GM23338 (cell line): ENCODE data around the gene KLHL22. TPM values are rescaled to one million over a fixed set of nuclear protein-coding genes. Genes with fewer than 3 reads are reported as not detected.

ENCODE experiments used
- ATAC-seq: fragments of 200-7000 bp; cut with Tn5 transposase; 3 replicates; pipeline ENCODE4 v1.9.1; 2020
- DNase-seq: peaks from one replicate; pipeline ENCODE4 v3.0.0-alpha.2; 2015; ENCODE audit warnings: low spot score
- H2AFZ ChIP-seq: fragments of 200-600 bp; sonication (generic); 2 replicates; pipeline ENCODE4 v1.8.0; 2016; ENCODE audit warnings: antibody characterized with exemption, mild to moderate bottlenecking, moderate library complexity
- H3F3A ChIP-seq: fragments of 200-600 bp; sonication (generic); replicated peaks from 2 replicates; pipeline ENCODE4 v1.8.0; 2017; ENCODE audit warnings: antibody characterized with exemption, mixed run types, low read depth
- H3K27ac ChIP-seq: fragments of 200-600 bp; sonication (generic); 2 replicates; pipeline ENCODE4 v1.6.1; 2016; ENCODE audit warnings: low read depth
- H3K27me3 ChIP-seq: fragments of 200-600 bp; sonication (generic); 2 replicates; pipeline ENCODE4 v1.8.0; 2016; ENCODE audit warnings: mild to moderate bottlenecking, mixed run types, moderate library complexity; ENCODE audit not compliant: insufficient read depth
- H3K36me3 ChIP-seq: fragments of 200-600 bp; sonication (generic); 2 replicates; pipeline ENCODE4 v1.8.0; 2016; ENCODE audit warnings: mild to moderate bottlenecking; ENCODE audit not compliant: insufficient read depth
- H3K4me1 ChIP-seq: fragments of 200-600 bp; sonication (generic); 2 replicates; pipeline ENCODE4 v1.8.0; 2016; ENCODE audit warnings: mild to moderate bottlenecking, moderate library complexity; ENCODE audit not compliant: insufficient read depth
- H3K4me2 ChIP-seq: fragments of 200-600 bp; sonication (generic); 2 replicates; pipeline ENCODE4 v1.7.1; 2017; ENCODE audit warnings: mixed run types
- H3K4me3 ChIP-seq: fragments of 200-600 bp; sonication (generic); 2 replicates; pipeline ENCODE4 v1.6.1; 2016; ENCODE audit warnings: mixed run types
- H3K79me2 ChIP-seq: fragments of 200-600 bp; sonication (generic); replicated peaks from 2 replicates; pipeline ENCODE4 v1.8.0; 2017; ENCODE audit warnings: mild to moderate bottlenecking; ENCODE audit not compliant: insufficient read depth
- H3K9me2 ChIP-seq: fragments of 200-600 bp; sonication (generic); 2 replicates; pipeline ENCODE4 v1.8.0; 2017; ENCODE audit not compliant: insufficient read depth
- H4K20me1 ChIP-seq: fragments of 200-600 bp; sonication (generic); replicated peaks from 2 replicates; pipeline ENCODE4 v1.8.0; 2017; ENCODE audit warnings: mild to moderate bottlenecking; ENCODE audit not compliant: insufficient read depth
- H3K27ac Mint-ChIP-seq: 2 replicates; pipeline ENCODE4 v1.8.0; 2020; ENCODE audit warnings: inconsistent platforms, mild to moderate bottlenecking, moderate library complexity, mixed read lengths
- H3K27me3 Mint-ChIP-seq: 3 replicates; pipeline ENCODE4 v1.8.0; 2022; ENCODE audit warnings: low read depth, mild to moderate bottlenecking, moderate library complexity, mixed read lengths, inconsistent platforms; ENCODE audit not compliant: insufficient read depth, poor library complexity
- H3K36me3 Mint-ChIP-seq: 3 replicates; pipeline ENCODE4 v1.8.0; 2021; ENCODE audit warnings: low read depth, mild to moderate bottlenecking, inconsistent platforms, moderate library complexity, mixed read lengths
- H3K4me1 Mint-ChIP-seq: 3 replicates; pipeline ENCODE4 v1.8.0; 2020; ENCODE audit warnings: mild to moderate bottlenecking, inconsistent platforms, mixed read lengths
- H3K4me3 Mint-ChIP-seq: 3 replicates; pipeline ENCODE4 v1.8.0; 2021; ENCODE audit warnings: moderate library complexity, mild to moderate bottlenecking, inconsistent platforms, mixed read lengths
- H3K9me3 Mint-ChIP-seq: 3 replicates; pipeline ENCODE4 v1.8.0; 2020; ENCODE audit warnings: moderate library complexity, mild to moderate bottlenecking, inconsistent platforms, mixed read lengths
- CREB1 ChIP-seq: fragments of 250-450 bp; sonication (Bioruptor Pico); IDR thresholded peaks from 2 replicates; pipeline ENCODE4 v1.5.0; 2020; ENCODE audit warnings: low read depth, mild to moderate bottlenecking, moderate library complexity
- CTCF ChIP-seq, 2 experiments: fragments of 200-600 bp in 1 of 2; sonication (generic) in 1 of 2; conservative IDR thresholded peaks; 2 replicates each; pipeline versions ENCODE4 v1.5.1 to v1.6.1; 2016 to 2017; ENCODE audit warnings: antibody characterized with exemption in 2 of 2, low read depth in 2 of 2, mild to moderate bottlenecking in 2 of 2, moderate library complexity in 1 of 2
- ETS1 ChIP-seq: IDR thresholded peaks from 2 replicates; pipeline ENCODE4 v1.6.1; 2016; ENCODE audit warnings: antibody characterized with exemption
- EZH2 ChIP-seq: fragments of 200-600 bp; sonication (generic); IDR thresholded peaks from one replicate; pipeline ENCODE4 v1.8.0; 2017; ENCODE audit warnings: antibody characterized with exemption, mild to moderate bottlenecking, low read depth; ENCODE audit not compliant: unreplicated experiment
- EZH2phosphoT487 ChIP-seq: fragments of 200-600 bp; sonication (generic); IDR thresholded peaks from one replicate; pipeline ENCODE4 v1.8.1; 2018; ENCODE audit warnings: antibody characterized with exemption; ENCODE audit not compliant: unreplicated experiment
- JUNB ChIP-seq: IDR thresholded peaks from one replicate; pipeline ENCODE4 v1.6.1; 2016; ENCODE audit warnings: antibody characterized with exemption; ENCODE audit not compliant: unreplicated experiment
- NANOG ChIP-seq: IDR thresholded peaks from 2 replicates; pipeline ENCODE4 v1.6.1; 2016; ENCODE audit warnings: antibody characterized with exemption, borderline replicate concordance
- POLR2AphosphoS5 ChIP-seq: IDR thresholded peaks from 2 replicates; pipeline ENCODE4 v1.6.1; 2016; ENCODE audit warnings: antibody characterized with exemption, low read depth
- STAT1 ChIP-seq: IDR thresholded peaks from one replicate; pipeline ENCODE4 v1.6.1; 2016; ENCODE audit warnings: antibody characterized with exemption; ENCODE audit not compliant: unreplicated experiment
- ZNF114 ChIP-seq: fragments of 250-450 bp; sonication (Bioruptor Pico); IDR thresholded peaks from 2 replicates; pipeline ENCODE4 v1.5.0; 2020; ENCODE audit warnings: mild to moderate bottlenecking, moderate library complexity
- ZNF331 ChIP-seq: fragments of 250-450 bp; sonication (Bioruptor Pico); IDR thresholded peaks from 2 replicates; pipeline ENCODE4 v1.5.0; 2020; ENCODE audit warnings: low read depth, mild to moderate bottlenecking, moderate library complexity
- ZNF462 ChIP-seq: fragments of 250-450 bp; sonication (Bioruptor Pico); IDR thresholded peaks from 2 replicates; pipeline ENCODE4 v1.5.0; 2020; ENCODE audit warnings: mild to moderate bottlenecking, moderate library complexity
- polyA plus RNA-seq: library from polyadenylated mRNA; unstranded; fragments of >200 nt; fragmentation: Nextera tagmentation; extraction: Ambion mirVana; gene quantifications from 2 replicates; pipeline ENCODE4 v1.2.1, GENCODE V29; 2016
- total RNA-seq: library from RNA; depleted of rRNA; stranded (reverse); fragments of >200 nt; shearing (Covaris generic); gene quantifications from 2 replicates; pipeline ENCODE4 v1.2.3, GENCODE V29; 2014

KLHL22 gene
- total and polyA plus RNA-seq, 2 experiments from 2014 or later, result 2.4 to 16.0 TPM

GRCh38 chr22:20528405-20528978, 32.9 kb upstream of the KLHL22 start:
- Histone ChIP-seq H3K27ac (no peak overlapping the region), H3K27me3 (no peaks in the 10 kb centered on the region), H3K4me1 (peaks cover 17% of the 10 kb centered on the region), H3K79me2 (peaks cover 97% of the 10 kb centered on the region), H3K9me2 (no peaks in the 10 kb centered on the region), H2AFZ (no peak overlapping the region), H3K4me3 (no peak overlapping the region), H4K20me1 (peaks cover 11% of the 10 kb centered on the region), H3K4me2 (no peak overlapping the region), H3K36me3 (no peaks in the 10 kb centered on the region; the same call in 1 of the 2 replicates), H3F3A (no peaks in the 10 kb centered on the region)
- Mint-ChIP-seq H3K36me3 (peaks cover 26% of the 10 kb centered on the region), H3K4me3 (no peak overlapping the region), H3K27ac (no peak overlapping the region), H3K27me3 (peaks cover 3% of the 10 kb centered on the region), H3K9me3 (peaks cover 6% of the 10 kb centered on the region), H3K4me1 (peaks cover 42% of the 10 kb centered on the region)
- ATAC-seq (no peak), DNase-seq (no peak)
- TF ChIP-seq ZNF331 (CRISPR knock-in tag) (no peak), EZH2phosphoT487 (no peak), EZH2 (no peak)

- H3K9me3 Mint-ChIP-seq, result peaks cover 6% of the 10 kb centered on the region
- no peak overlapping the region for H3K27ac Mint-ChIP-seq
- Histone ChIP-seq H3K4me3 (no peak overlapping the region), H3K36me3 (no peaks in the 10 kb centered on the region; the same call in 1 of the 2 replicates), H3K79me2 (peaks cover 99% of the 10 kb centered on the region), H3K4me1 (peaks cover 17% of the 10 kb centered on the region), H3F3A (no peaks in the 10 kb centered on the region), H2AFZ (no peak overlapping the region), H3K4me2 (no peak overlapping the region), H3K9me2 (no peaks in the 10 kb centered on the region), H3K27ac (peak overlapping the region; percentile 36; the same call in 1 of the 2 replicates), H3K27me3 (no peaks in the 10 kb centered on the region), H4K20me1 (peaks cover 13% of the 10 kb centered on the region)
- peaks cover 3% of the 10 kb centered on the region for H3K27me3 Mint-ChIP-seq
- ATAC-seq (no peak), DNase-seq (no peak)
- peaks cover 43% of the 10 kb centered on the region for H3K4me1 Mint-ChIP-seq
- H3K4me3 Mint-ChIP-seq, result no peak overlapping the region
- peaks cover 26% of the 10 kb centered on the region for H3K36me3 Mint-ChIP-seq
- no peak for TF ChIP-seq NANOG
- no peak for TF ChIP-seq ZNF331 (CRISPR knock-in tag)
- no peak for TF ChIP-seq ZNF114 (CRISPR knock-in tag)
- no peak for TF ChIP-seq CREB1 (CRISPR knock-in tag)
- no peak for TF ChIP-seq EZH2
- no peak for TF ChIP-seq STAT1
- no peak for TF ChIP-seq POLR2AphosphoS5
- no peak for TF ChIP-seq JUNB
- no peak for TF ChIP-seq ZNF462
- TF ChIP-seq EZH2phosphoT487, result no peak
- no peak for TF ChIP-seq CTCF (conservative IDR thresholded peaks at IDR 0.05; ENCODE audit: low read depth in 2 of 2)
- no peak for TF ChIP-seq ETS1
Measured at GRCh38 chr22:20526628-20527355, 31.2 kb upstream of the KLHL22 start.
